HepG2 (cell line): ENCODE results near the gene PTPRCAP. TPM values are rescaled to one million over a fixed set of nuclear protein-coding genes. Genes with fewer than 3 reads are reported as not detected.

Experiments used
- ATF7 ChIP-seq, 2 experiments: fragments of 450-650 bp in 1 of 2; sonication (generic) in 1 of 2; formaldehyde crosslinking in 1 of 2; IDR thresholded peaks; 2 replicates each; pipeline versions ENCODE4 v1.4.0 to v1.6.1; 2016 to 2020; ENCODE audit warnings: antibody characterized with exemption in 1 of 2, mild to moderate bottlenecking in 1 of 2, missing genetic modification reagents in 1 of 2
- DMAP1 ChIP-seq: IDR thresholded peaks from 2 replicates; pipeline ENCODE4 v1.6.1; 2016
- POLR2G ChIP-seq: fragments of 200-400 bp; formaldehyde crosslinking; IDR thresholded peaks from 2 replicates; pipeline ENCODE4 v1.6.1; 2018; ENCODE audit warnings: mild to moderate bottlenecking, low read depth, low read length, moderate library complexity
- SRSF4 ChIP-seq: fragments of 200-400 bp; formaldehyde crosslinking; IDR thresholded peaks from one replicate; pipeline ENCODE4 v1.6.1; 2018; ENCODE audit warnings: mild to moderate bottlenecking, low read depth, low read length, moderate library complexity; ENCODE audit not compliant: poor library complexity, severe bottlenecking
- SRSF9 ChIP-seq: fragments of 200-400 bp; formaldehyde crosslinking; IDR thresholded peaks from 2 replicates; pipeline ENCODE4 v1.6.1; 2018; ENCODE audit warnings: borderline replicate concordance, mild to moderate bottlenecking, low read depth, low read length; ENCODE audit not compliant: insufficient read depth, poor library complexity, severe bottlenecking
- ZBTB4 ChIP-seq: sonication (generic); formaldehyde crosslinking; IDR thresholded peaks from 2 replicates; pipeline ENCODE4 v1.4.0; 2020; ENCODE audit warnings: missing genetic modification reagents, mild to moderate bottlenecking, borderline replicate concordance
- ZNF281 ChIP-seq: sonication (generic); formaldehyde crosslinking; IDR thresholded peaks from 2 replicates; pipeline ENCODE4 v1.4.0; 2020; ENCODE audit warnings: missing genetic modification reagents, borderline replicate concordance
- ZNF562 ChIP-seq: sonication (generic); formaldehyde crosslinking; IDR thresholded peaks from 2 replicates; pipeline ENCODE4 v1.8.0; 2022; ENCODE audit warnings: missing genetic modification reagents, borderline replicate concordance
- ZNF839 ChIP-seq: sonication (generic); formaldehyde crosslinking; IDR thresholded peaks from 2 replicates; pipeline ENCODE4 v1.4.0; 2020; ENCODE audit warnings: missing genetic modification reagents, mild to moderate bottlenecking, borderline replicate concordance
- polyA plus RNA-seq, 8 experiments: library from polyadenylated mRNA; depleted of rRNA in 3 of 8; stranded (reverse) in 7 of 8; unstranded in 1 of 8; fragments of >200 nt; fragmentation: Illumina TruSeq in 4 of 8; extraction: Trizol in 4 of 8; gene quantifications; 2 replicates each; pipeline versions ENCODE4 v1.2.1 to v1.2.3, GENCODE V29; 2011 to 2016; ENCODE audit warnings: low read depth in 4 of 8, missing spikeins in 1 of 8, mixed read lengths in 1 of 8; ENCODE audit not compliant: insufficient read depth in 1 of 8
- total RNA-seq, 5 experiments: library from RNA; depleted of rRNA; stranded (reverse); fragments of >200 nt; fragmentation: Illumina TruSeq; extraction: Trizol; gene quantifications; 2 replicates each; pipeline ENCODE4 v1.2.3, GENCODE V29; 2016; ENCODE audit warnings: low read depth in 1 of 5
- TF ChIP-seq, protein P1 (sequence below): sonication (generic); formaldehyde crosslinking; IDR thresholded peaks from 2 replicates; pipeline ENCODE4 v1.5.1; 2020; ENCODE audit warnings: mild to moderate bottlenecking, moderate library complexity, missing genetic modification reagents
- TF ChIP-seq, protein P2 (sequence below): sonication (generic); formaldehyde crosslinking; IDR thresholded peaks from 2 replicates; pipeline ENCODE4 v1.4.0; 2020; ENCODE audit warnings: missing genetic modification reagents
- TF ChIP-seq, protein P3 (sequence below): IDR thresholded peaks from 2 replicates; pipeline ENCODE4 v1.6.1; 2016; ENCODE audit warnings: missing genetic modification reagents, missing compliant biosample characterization
- TF ChIP-seq, protein P4 (sequence below): sonication (generic); formaldehyde crosslinking; IDR thresholded peaks from 2 replicates; pipeline ENCODE4 v1.4.0; 2020; ENCODE audit warnings: missing genetic modification reagents

The PTPRCAP gene
- total and polyA plus RNA-seq, 2 of the 13 experiments (the other 11 are each of a cell fraction or from before 2014, with no cell fraction given): 0.60 to 0.70 TPM

DNA sequence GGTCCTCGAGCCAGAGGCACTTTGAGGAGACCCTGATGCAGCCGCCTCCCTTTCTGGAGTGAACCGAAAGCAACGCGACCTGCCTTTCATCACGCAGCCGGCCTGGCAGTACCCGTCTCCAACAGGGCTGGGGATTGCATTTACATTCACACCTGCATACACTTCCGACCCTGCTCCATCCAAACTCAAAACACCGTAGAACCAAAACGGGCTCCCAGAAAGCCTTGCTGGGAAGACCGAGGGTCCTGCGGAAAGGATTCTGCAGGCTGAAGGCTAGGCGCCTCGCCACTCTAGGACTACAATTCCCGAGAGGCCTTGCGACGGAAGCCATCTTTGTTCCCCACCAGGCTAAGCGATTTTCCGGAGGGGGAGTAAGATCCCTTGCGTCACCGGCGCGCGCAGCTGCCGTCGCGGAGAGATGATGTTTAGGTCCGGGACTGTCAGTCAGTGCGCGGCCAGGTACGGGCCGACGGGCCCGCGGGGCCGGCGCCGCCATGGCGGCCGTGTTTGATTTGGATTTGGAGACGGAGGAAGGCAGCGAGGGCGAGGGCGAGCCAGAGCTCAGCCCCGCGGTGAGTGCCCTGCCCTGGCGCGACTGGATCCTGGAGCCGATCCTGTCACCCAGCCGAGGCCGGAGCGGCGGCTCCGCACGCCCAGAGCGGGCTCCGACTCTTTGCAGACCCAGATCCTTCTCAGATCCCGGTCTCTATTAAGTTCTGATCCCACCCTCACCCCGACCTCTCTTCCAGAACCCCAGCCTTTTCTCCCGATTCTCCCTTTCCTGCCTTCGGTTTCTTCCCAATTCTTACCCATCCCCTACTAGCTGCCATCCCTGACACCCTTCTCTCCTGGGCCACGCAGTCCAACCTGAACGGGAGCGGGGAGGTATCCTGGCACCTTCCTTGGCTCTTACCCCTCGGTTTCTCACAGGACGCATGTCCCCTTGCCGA lies 9.2 kb downstream of the PTPRCAP start, which contains the start of gene RPS6KB2 (continued):
- TF ChIP-seq, protein P1, sequence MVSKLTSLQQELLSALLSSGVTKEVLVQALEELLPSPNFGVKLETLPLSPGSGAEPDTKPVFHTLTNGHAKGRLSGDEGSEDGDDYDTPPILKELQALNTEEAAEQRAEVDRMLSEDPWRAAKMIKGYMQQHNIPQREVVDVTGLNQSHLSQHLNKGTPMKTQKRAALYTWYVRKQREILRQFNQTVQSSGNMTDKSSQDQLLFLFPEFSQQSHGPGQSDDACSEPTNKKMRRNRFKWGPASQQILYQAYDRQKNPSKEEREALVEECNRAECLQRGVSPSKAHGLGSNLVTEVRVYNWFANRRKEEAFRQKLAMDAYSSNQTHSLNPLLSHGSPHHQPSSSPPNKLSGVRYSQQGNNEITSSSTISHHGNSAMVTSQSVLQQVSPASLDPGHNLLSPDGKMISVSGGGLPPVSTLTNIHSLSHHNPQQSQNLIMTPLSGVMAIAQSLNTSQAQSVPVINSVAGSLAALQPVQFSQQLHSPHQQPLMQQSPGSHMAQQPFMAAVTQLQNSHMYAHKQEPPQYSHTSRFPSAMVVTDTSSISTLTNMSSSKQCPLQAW (CRISPR knock-in tag): peak; percentile 15
- TF ChIP-seq ZNF281 (CRISPR knock-in tag) (peak; percentile 80; the same call in 1 of the 2 replicates), ATF7 (IDR thresholded peaks at IDR 0.05) (peak; percentile 16; the same call in 1 of the 2 replicates), ATF7 (CRISPR knock-in tag; IDR thresholded peaks at IDR 0.05) (0 out of 2 replicates have a peak, but pooled peaks have one; percentile 64), ZNF839 (CRISPR knock-in tag) (peak; percentile 54; the same call in 1 of the 2 replicates), SRSF4 (no peak), SRSF9 (no peak), ZNF562 (no peak), POLR2G (peak; percentile 91), DMAP1 (peak; percentile 58), ZBTB4 (CRISPR knock-in tag) (0 out of 2 replicates have a peak, but pooled peaks have one; percentile 44)
- TF ChIP-seq, protein P2, sequence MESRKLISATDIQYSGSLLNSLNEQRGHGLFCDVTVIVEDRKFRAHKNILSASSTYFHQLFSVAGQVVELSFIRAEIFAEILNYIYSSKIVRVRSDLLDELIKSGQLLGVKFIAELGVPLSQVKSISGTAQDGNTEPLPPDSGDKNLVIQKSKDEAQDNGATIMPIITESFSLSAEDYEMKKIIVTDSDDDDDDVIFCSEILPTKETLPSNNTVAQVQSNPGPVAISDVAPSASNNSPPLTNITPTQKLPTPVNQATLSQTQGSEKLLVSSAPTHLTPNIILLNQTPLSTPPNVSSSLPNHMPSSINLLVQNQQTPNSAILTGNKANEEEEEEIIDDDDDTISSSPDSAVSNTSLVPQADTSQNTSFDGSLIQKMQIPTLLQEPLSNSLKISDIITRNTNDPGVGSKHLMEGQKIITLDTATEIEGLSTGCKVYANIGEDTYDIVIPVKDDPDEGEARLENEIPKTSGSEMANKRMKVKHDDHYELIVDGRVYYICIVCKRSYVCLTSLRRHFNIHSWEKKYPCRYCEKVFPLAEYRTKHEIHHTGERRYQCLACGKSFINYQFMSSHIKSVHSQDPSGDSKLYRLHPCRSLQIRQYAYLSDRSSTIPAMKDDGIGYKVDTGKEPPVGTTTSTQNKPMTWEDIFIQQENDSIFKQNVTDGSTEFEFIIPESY (CRISPR knock-in tag): 0 out of 2 replicates have a peak, but pooled peaks have one; percentile 36
- TF ChIP-seq, protein P3, sequence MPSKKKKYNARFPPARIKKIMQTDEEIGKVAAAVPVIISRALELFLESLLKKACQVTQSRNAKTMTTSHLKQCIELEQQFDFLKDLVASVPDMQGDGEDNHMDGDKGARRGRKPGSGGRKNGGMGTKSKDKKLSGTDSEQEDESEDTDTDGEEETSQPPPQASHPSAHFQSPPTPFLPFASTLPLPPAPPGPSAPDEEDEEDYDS (CRISPR knock-in tag): peak; percentile 61
- TF ChIP-seq, protein P4, sequence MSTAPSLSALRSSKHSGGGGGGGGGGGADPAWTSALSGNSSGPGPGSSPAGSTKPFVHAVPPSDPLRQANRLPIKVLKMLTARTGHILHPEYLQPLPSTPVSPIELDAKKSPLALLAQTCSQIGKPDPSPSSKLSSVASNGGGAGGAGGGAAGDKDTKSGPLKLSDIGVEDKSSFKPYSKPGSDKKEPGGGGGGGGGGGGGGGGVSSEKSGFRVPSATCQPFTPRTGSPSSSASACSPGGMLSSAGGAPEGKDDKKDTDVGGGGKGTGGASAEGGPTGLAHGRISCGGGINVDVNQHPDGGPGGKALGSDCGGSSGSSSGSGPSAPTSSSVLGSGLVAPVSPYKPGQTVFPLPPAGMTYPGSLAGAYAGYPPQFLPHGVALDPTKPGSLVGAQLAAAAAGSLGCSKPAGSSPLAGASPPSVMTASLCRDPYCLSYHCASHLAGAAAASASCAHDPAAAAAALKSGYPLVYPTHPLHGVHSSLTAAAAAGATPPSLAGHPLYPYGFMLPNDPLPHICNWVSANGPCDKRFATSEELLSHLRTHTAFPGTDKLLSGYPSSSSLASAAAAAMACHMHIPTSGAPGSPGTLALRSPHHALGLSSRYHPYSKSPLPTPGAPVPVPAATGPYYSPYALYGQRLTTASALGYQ (CRISPR knock-in tag): peak; percentile 88
